ENCODE results near the gene BLOC1S4. TPM values are rescaled to one million over a fixed set of nuclear protein-coding genes. Genes with fewer than 3 reads are reported as not detected.

BLOC1S4 gene
- total RNA-seq, 1 donor from 2014 or later: 23.8 TPM

DNA sequence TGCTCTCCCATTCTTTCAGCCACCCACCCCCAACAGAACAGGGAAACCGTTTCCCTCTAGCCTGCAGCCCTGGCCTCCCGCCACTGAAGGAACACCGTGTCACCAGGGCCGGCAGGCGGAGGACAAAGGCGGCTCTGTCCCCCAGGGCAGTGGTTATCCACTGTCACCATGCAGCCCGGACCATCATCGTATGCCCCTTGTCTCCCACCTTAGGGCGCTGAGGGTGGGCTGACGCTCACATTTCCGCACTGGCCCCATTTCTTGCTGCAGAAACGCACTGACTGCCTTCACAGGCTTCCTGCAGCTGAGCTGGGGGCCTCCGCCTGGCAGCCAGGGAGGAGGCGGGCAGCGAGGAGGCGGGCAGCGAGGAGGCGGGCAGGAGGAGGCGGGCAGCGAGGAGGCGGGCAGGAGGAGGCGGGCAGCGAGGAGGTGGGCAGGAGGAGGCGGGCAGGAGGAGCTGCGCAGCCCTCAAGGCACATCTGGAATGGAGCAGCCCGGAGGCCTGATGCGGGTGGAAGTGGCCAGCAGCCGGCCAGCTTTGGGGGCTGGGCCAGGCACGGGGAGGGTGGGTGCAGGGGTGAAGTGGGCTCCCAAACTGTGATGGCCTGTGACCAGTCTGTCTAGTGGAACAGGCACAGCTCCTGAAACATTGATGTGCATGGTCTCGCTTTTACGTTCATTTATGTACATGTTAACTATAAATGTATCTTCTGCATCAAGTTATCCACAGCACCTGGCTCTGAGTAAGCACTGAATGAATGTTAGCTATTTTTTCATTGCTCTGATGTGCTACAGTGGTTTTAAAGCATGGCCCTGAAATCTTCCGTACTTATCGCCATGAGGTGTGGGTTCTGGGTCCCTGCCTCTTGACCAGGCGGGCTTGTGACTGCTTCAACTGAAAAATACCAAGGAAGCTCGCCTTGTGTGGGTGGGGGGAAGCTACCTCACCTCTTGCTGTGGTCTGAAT lies 46.0 kb downstream of the BLOC1S4 start:
- no peaks in the 10 kb centered on the region for H3K27me3 Mint-ChIP-seq (ENCODE audit: low read depth)
- H3K4me3 Mint-ChIP-seq: peak overlapping the region; percentile 49
- no peaks in the 10 kb centered on the region for H3K36me3 Mint-ChIP-seq (ENCODE audit: low read depth)
- peaks cover 40% of the 10 kb centered on the region for H3K4me1 Mint-ChIP-seq
- TF ChIP-seq, protein P1, sequence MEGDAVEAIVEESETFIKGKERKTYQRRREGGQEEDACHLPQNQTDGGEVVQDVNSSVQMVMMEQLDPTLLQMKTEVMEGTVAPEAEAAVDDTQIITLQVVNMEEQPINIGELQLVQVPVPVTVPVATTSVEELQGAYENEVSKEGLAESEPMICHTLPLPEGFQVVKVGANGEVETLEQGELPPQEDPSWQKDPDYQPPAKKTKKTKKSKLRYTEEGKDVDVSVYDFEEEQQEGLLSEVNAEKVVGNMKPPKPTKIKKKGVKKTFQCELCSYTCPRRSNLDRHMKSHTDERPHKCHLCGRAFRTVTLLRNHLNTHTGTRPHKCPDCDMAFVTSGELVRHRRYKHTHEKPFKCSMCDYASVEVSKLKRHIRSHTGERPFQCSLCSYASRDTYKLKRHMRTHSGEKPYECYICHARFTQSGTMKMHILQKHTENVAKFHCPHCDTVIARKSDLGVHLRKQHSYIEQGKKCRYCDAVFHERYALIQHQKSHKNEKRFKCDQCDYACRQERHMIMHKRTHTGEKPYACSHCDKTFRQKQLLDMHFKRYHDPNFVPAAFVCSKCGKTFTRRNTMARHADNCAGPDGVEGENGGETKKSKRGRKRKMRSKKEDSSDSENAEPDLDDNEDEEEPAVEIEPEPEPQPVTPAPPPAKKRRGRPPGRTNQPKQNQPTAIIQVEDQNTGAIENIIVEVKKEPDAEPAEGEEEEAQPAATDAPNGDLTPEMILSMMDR (conservative IDR thresholded peaks at IDR 0.05): no peak
- H3K9me3 Mint-ChIP-seq: no peaks in the 10 kb centered on the region
- H3K27ac Mint-ChIP-seq (ENCODE audit: unreplicated experiment): peak overlapping the region; percentile 95
- peak; percentile 37 for DNase-seq (ENCODE audit: low read depth, low spot score)

DNA sequence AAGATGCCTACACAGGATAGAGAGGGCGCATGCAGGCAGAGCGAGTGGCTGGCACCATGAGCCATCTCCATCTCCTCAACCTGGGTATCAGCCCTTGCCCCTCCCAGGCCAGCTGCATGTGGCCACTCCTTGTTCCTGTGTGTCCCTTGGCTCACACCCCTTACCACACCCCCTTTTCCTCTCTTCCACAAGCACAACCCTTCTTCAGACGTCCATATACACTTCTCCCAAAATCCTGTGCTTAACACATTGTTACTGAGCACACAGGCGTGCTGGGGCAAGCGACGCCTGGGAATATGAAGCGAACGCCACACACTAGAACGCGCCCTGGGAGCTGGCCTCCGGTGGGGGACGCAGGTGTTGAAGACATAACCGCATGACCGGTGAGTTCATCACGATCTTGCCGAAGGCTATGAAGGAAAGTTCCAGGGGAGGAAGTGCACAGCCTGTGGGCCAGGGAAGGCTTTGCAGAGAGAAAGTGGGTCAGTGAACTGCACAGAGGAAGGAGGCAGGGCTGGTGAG lies 47.4 kb downstream of the BLOC1S4 start:
- no peak for DNase-seq (ENCODE audit: low read depth, low spot score)
- Mint-ChIP-seq H3K4me1 (peaks cover 43% of the 10 kb centered on the region), H3K27me3 (ENCODE audit: low read depth) (no peaks in the 10 kb centered on the region), H3K9me3 (no peaks in the 10 kb centered on the region), H3K27ac (ENCODE audit: unreplicated experiment) (no peak overlapping the region), H3K4me3 (peak overlapping the region; percentile 44), H3K36me3 (ENCODE audit: low read depth) (no peaks in the 10 kb centered on the region)
- TF ChIP-seq, protein P1 (conservative IDR thresholded peaks at IDR 0.05): peak; percentile 30

DNA sequence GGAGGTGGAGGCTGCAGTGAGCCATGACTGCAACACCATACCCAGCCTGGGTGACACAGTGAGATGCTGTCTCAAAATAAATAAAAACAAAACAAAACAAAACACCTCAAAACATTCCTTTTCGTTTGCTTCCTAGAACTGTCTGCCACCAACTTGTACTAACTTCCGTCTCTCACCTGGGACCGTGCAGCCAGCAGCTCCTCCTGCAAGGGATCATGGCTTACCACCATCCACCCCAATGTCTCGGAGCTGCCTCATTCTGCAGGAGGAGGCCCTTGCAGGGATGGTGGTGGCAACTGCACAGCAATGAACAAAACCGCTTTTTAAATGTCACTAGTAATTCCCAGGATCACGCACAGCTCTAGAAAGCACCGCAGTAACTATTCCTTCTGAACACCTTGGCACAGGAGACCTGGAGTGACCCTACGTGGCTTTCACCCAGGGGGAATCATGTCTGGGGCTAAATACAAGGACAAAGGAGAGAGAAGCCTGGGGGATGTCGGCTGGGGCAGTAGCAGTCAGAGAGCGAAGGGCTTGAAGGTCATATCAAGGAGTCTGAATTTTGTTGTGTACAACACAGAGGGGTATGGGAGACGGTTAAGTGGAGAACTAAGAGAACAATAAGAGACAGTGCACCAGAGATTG lies 49.1 kb downstream of the BLOC1S4 start:
- DNase-seq (ENCODE audit: low read depth, low spot score): no peak
- TF ChIP-seq, protein P1 (conservative IDR thresholded peaks at IDR 0.05): no peak
- peaks cover 43% of the 10 kb centered on the region for H3K4me1 Mint-ChIP-seq
- no peak overlapping the region for H3K27ac Mint-ChIP-seq (ENCODE audit: unreplicated experiment)
- no peak overlapping the region for H3K4me3 Mint-ChIP-seq
- no peaks in the 10 kb centered on the region for H3K27me3 Mint-ChIP-seq (ENCODE audit: low read depth)
- no peaks in the 10 kb centered on the region for H3K9me3 Mint-ChIP-seq
- H3K36me3 Mint-ChIP-seq (ENCODE audit: low read depth): no peaks in the 10 kb centered on the region

DNA sequence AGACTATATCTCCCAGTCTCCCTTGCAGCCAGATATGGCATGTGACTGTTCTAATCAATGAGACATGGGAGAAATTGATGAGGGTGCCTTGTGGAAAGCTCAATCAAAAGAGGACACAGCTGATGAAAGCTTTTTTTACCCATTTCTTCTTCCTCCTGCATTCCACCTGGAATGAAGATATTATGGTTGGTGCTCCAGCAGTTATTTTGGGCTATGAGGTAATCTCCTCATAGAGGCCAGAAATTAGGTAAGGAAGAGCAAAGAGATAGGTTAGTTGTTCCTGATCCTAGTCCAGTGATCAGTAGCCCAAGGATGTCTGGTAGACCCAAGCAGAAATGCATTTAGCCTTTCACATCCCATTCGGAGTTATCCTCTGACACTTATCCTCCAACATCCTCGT lies 49.7 kb downstream of the BLOC1S4 start:
- DNase-seq (ENCODE audit: low read depth, low spot score): no peak
- H3K4me1 Mint-ChIP-seq: peaks cover 40% of the 10 kb centered on the region
- no peaks in the 10 kb centered on the region for H3K27me3 Mint-ChIP-seq (ENCODE audit: low read depth)
- no peaks in the 10 kb centered on the region for H3K36me3 Mint-ChIP-seq (ENCODE audit: low read depth)
- no peak overlapping the region for H3K27ac Mint-ChIP-seq (ENCODE audit: unreplicated experiment)
- TF ChIP-seq, protein P1 (conservative IDR thresholded peaks at IDR 0.05): no peak
- no peaks in the 10 kb centered on the region for H3K9me3 Mint-ChIP-seq
- no peak overlapping the region for H3K4me3 Mint-ChIP-seq

Other genes starting within 250 kb of the BLOC1S4 start
- gene PPP2R2C, start 243.6 kb upstream of the BLOC1S4 start, total RNA-seq: 0.32 and 0.35 TPM in 2 replicates
- 9.4 and 9.8 TPM in 2 replicates for gene MAN2B2, start 141.0 kb upstream of the BLOC1S4 start, total RNA-seq
- gene MRFAP1, start 75.5 kb upstream of the BLOC1S4 start, total RNA-seq: 317 and 325 TPM in 2 replicates
- gene S100P, start 22.3 kb upstream of the BLOC1S4 start, total RNA-seq: not detected in 2 replicates
- 70.4 and 74.0 TPM in 2 replicates for gene MRFAP1L1, start 6.3 kb upstream of the BLOC1S4 start, total RNA-seq
- gene KIAA0232, start 66.6 kb downstream of the BLOC1S4 start, total RNA-seq: 40.1 and 41.7 TPM in 2 replicates
- gene TBC1D14, start 193.7 kb downstream of the BLOC1S4 start, total RNA-seq: 56.3 and 58.0 TPM in 2 replicates